IMR-90 (cell line): ENCODE measurements around the gene FBXL13. TPM values are rescaled to one million over a fixed set of nuclear protein-coding genes. Genes with fewer than 3 reads are reported as not detected.
A peak's percentile ranks its signal among the peaks of the same experiment; 100 is the strongest.

Source experiments
- ATAC-seq: fragments of 200-7000 bp; cut with Tn5 transposase; 2 replicates; pipeline ENCODE4 v1.9.1; 2020; ENCODE audit warnings: low read depth, mild to moderate bottlenecking, moderate library complexity
- BruUV-seq: library from RNA; stranded (reverse); fragments of 400-500 nt; replicated peaks from 2 replicates; lab custom pipeline; 2021; lab: Mats Ljungman, UMichigan
- CTCF ChIA-PET: fragments of 300-600 bp; formaldehyde crosslinking; extraction: SDS; loops from one replicate; lab custom pipeline; 2021; ENCODE audit warnings: antibody characterized with exemption; lab: Yijun Ruan, JAX
- POLR2A ChIA-PET: fragments of 300-600 bp; sonication (Branson Sonifier 250); formaldehyde crosslinking; loops from one replicate; lab custom pipeline; 2022; ENCODE audit warnings: antibody characterized with exemption; ENCODE audit not compliant: unreplicated experiment; lab: Charles Lee
- DNase-seq: peaks from one replicate; pipeline ENCODE4 v3.0.0; 2013
- H2AFZ ChIP-seq: replicated peaks from 2 replicates; pipeline ENCODE3; 2013; ENCODE audit warnings: low read length, mild to moderate bottlenecking; ENCODE audit not compliant: poor library complexity
- H2AK5ac ChIP-seq: 2 replicates; pipeline ENCODE4 v1.6.1; 2013; ENCODE audit warnings: low read depth, low read length, inconsistent platforms
- H2AK9ac ChIP-seq: replicated peaks from 2 replicates; pipeline ENCODE3; 2013; ENCODE audit warnings: mild to moderate bottlenecking, low read depth, low read length, moderate library complexity; ENCODE audit not compliant: poor library complexity
- H2BK120ac ChIP-seq: 2 replicates; pipeline ENCODE4 v1.6.1; 2013; ENCODE audit warnings: low read depth, low read length, inconsistent platforms
- H2BK15ac ChIP-seq: 3 replicates; pipeline ENCODE4 v1.6.1; 2013; ENCODE audit warnings: low read depth, low read length, inconsistent platforms
- H2BK20ac ChIP-seq: 2 replicates; pipeline ENCODE4 v1.6.1; 2013; ENCODE audit warnings: low read depth, mild to moderate bottlenecking, inconsistent platforms, low read length, moderate library complexity
- H2BK5ac ChIP-seq: 2 replicates; pipeline ENCODE4 v1.6.1; 2013; ENCODE audit warnings: mild to moderate bottlenecking, low read depth, low read length, inconsistent platforms; ENCODE audit not compliant: poor library complexity, severe bottlenecking
- H3K14ac ChIP-seq: replicated peaks from 2 replicates; pipeline ENCODE4 v1.6.1; 2013; ENCODE audit warnings: low read depth, low read length, inconsistent platforms
- H3K18ac ChIP-seq: 2 replicates; pipeline ENCODE4 v1.6.1; 2013; ENCODE audit warnings: low read depth, low read length, control low read depth
- H3K23ac ChIP-seq: 2 replicates; pipeline ENCODE4 v1.6.1; 2013; ENCODE audit warnings: low read depth, low read length, inconsistent platforms
- H3K27ac ChIP-seq: 2 replicates; pipeline ENCODE4 v1.5.1; 2013; ENCODE audit warnings: mild to moderate bottlenecking, control low read depth, low read length; ENCODE audit not compliant: insufficient read depth
- H3K27me3 ChIP-seq: 2 replicates; pipeline ENCODE4 v1.6.1; 2013; ENCODE audit warnings: low read length; ENCODE audit not compliant: control insufficient read depth, insufficient read depth
- H3K36me3 ChIP-seq: 2 replicates; pipeline ENCODE4 v1.6.1; 2013; ENCODE audit warnings: low read length, mixed read lengths; ENCODE audit not compliant: control insufficient read depth, insufficient read depth
- H3K4ac ChIP-seq: 2 replicates; pipeline ENCODE4 v1.6.1; 2013; ENCODE audit warnings: low read depth, low read length, inconsistent platforms
- H3K4me1 ChIP-seq: 2 replicates; pipeline ENCODE4 v1.6.1; 2013; ENCODE audit warnings: low read length, mixed read lengths; ENCODE audit not compliant: control insufficient read depth, insufficient read depth
- H3K4me2 ChIP-seq: 2 replicates; pipeline ENCODE4 v1.6.1; 2013; ENCODE audit warnings: low read depth, mild to moderate bottlenecking, control low read depth, low read length, moderate library complexity
- H3K4me3 ChIP-seq: 2 replicates; pipeline ENCODE4 v1.5.1; 2013; ENCODE audit warnings: low read depth, mild to moderate bottlenecking, control low read depth, low read length, moderate library complexity; ENCODE audit not compliant: insufficient read depth
- H3K56ac ChIP-seq: 2 replicates; pipeline ENCODE4 v1.6.1; 2013; ENCODE audit warnings: low read length, inconsistent platforms; ENCODE audit not compliant: insufficient read depth; ENCODE audit errors: extremely low read depth
- H3K79me1 ChIP-seq, 2 experiments: 2 replicates each; pipeline ENCODE4 v1.6.1; 2013; ENCODE audit warnings: low read length in 2 of 2, inconsistent platforms in 1 of 2, low read depth in 1 of 2
- H3K9ac ChIP-seq: 2 replicates; pipeline ENCODE4 v1.6.1; 2013; ENCODE audit warnings: low read depth, low read length, control low read depth
- H3K9me1 ChIP-seq: 2 replicates; pipeline ENCODE4 v1.6.1; 2013; ENCODE audit warnings: low read length, inconsistent platforms; ENCODE audit not compliant: insufficient read depth
- H3K9me3 ChIP-seq: 2 replicates; pipeline ENCODE4 v1.6.1; 2013; ENCODE audit warnings: low read length; ENCODE audit not compliant: control insufficient read depth, insufficient read depth
- H4K20me1 ChIP-seq: 2 replicates; pipeline ENCODE4 v1.6.1; 2013; ENCODE audit warnings: low read length, inconsistent platforms; ENCODE audit not compliant: insufficient read depth
- H4K5ac ChIP-seq: 2 replicates; pipeline ENCODE4 v1.6.1; 2013; ENCODE audit warnings: mild to moderate bottlenecking, low read depth, low read length, control low read depth
- H4K8ac ChIP-seq, 2 experiments: 2 replicates each; pipeline ENCODE4 v1.6.1; 2013; ENCODE audit warnings: low read depth in 2 of 2, low read length in 2 of 2, control low read depth in 1 of 2, inconsistent platforms in 1 of 2
- H4K91ac ChIP-seq: 2 replicates; pipeline ENCODE4 v1.6.1; 2013; ENCODE audit warnings: low read depth, low read length, inconsistent platforms; ENCODE audit not compliant: insufficient read depth
- CEBPB ChIP-seq: IDR thresholded peaks from 2 replicates; pipeline ENCODE4 v1.6.1; 2012; ENCODE audit warnings: low read depth, low read length, improper control_type of control experiment
- FOS ChIP-seq: fragments of 150-350 bp; IDR thresholded peaks from 2 replicates; pipeline ENCODE4 v1.6.1; 2016; ENCODE audit warnings: low read depth, low read length
- MAFK ChIP-seq: IDR thresholded peaks from 2 replicates; pipeline ENCODE4 v1.6.1; 2012; ENCODE audit warnings: low read depth, low read length, improper control_type of control experiment
- MAZ ChIP-seq: IDR thresholded peaks from 2 replicates; pipeline ENCODE4 v1.6.1; 2012; ENCODE audit warnings: low read depth, mild to moderate bottlenecking, low read length, improper control_type of control experiment, moderate library complexity, borderline replicate concordance
- MXI1 ChIP-seq: IDR thresholded peaks from 2 replicates; pipeline ENCODE4 v1.6.1; 2012; ENCODE audit warnings: low read depth, mild to moderate bottlenecking, low read length, moderate library complexity, borderline replicate concordance
- NFE2L2 ChIP-seq: fragments of 150-350 bp; IDR thresholded peaks from 2 replicates; pipeline ENCODE4 v1.6.1; 2016; ENCODE audit warnings: low read depth, mild to moderate bottlenecking, low read length
- POLR2A ChIP-seq: IDR thresholded peaks from 2 replicates; pipeline ENCODE4 v1.6.1; 2012; ENCODE audit warnings: mild to moderate bottlenecking, low read depth, low read length
- RAD21 ChIP-seq: IDR thresholded peaks from 2 replicates; pipeline ENCODE4 v1.6.1; 2012; ENCODE audit warnings: low read length, improper control_type of control experiment
- RCOR1 ChIP-seq: IDR thresholded peaks from 2 replicates; pipeline ENCODE4 v1.6.1; 2012; ENCODE audit warnings: mild to moderate bottlenecking, low read length, improper control_type of control experiment; ENCODE audit not compliant: insufficient replicate concordance
- USF2 ChIP-seq: fragments of 150-350 bp; IDR thresholded peaks from 2 replicates; pipeline ENCODE4 v1.6.1; 2017; ENCODE audit warnings: mild to moderate bottlenecking, antibody characterized with exemption, low read length, low read depth
- WGBS, 2 experiments: methylation state at CpG; one replicate each; pipeline versions ENCODE4 v1.1.5 to v1.1.7; 2013; ENCODE audit warnings: missing lambda C conversion rate in 2 of 2; ENCODE audit not compliant: insufficient read length in 1 of 2; ENCODE audit errors: extremely low coverage in 2 of 2; 5-methylcytosine and 5-hydroxymethylcytosine counted together
- dilution Hi-C: fragments of 300-500 bp; cut with HindIII; formaldehyde crosslinking; loops from one replicate; pipeline ENCODE4 v1.14.3; 2018; ENCODE audit warnings: low sequenced_read_pairs; ENCODE audit not compliant: unreplicated experiment
- in situ Hi-C: fragments of 300-500 bp; cut with MboI; formaldehyde crosslinking; loops from 3 replicates; pipeline ENCODE4 v1.14.3; 2019; ENCODE audit warnings: low sequenced_read_pairs, inconsistent platforms, mixed read lengths
- intact Hi-C: fragments of 100-400 bp; cut with micrococcal nuclease; formaldehyde crosslinking; loops from 2 replicates; pipeline ENCODE4 v1.10.0; 2022
- polyA plus RNA-seq, 3 experiments: library from polyadenylated mRNA; depleted of rRNA; stranded (reverse); fragments of >200 nt; gene quantifications; 2 replicates each; pipeline ENCODE4 v1.2.3, GENCODE V29; 2012; ENCODE audit warnings: low replicate concordance in 1 of 3
- total RNA-seq: library from RNA; depleted of rRNA; stranded (reverse); fragments of >200 nt; gene quantifications from 2 replicates; pipeline ENCODE4 v1.2.3, GENCODE V29; 2012
- TF ChIP-seq, protein P1 (sequence below): fragments of 150-350 bp; IDR thresholded peaks from 2 replicates; pipeline ENCODE4 v1.6.1; 2016; ENCODE audit warnings: low read depth, mild to moderate bottlenecking, low read length, moderate library complexity, borderline replicate concordance
- TF ChIP-seq, protein P2 (sequence below): conservative IDR thresholded peaks from 2 replicates; pipeline ENCODE4 v1.5.1; 2012; ENCODE audit warnings: mild to moderate bottlenecking, low read depth, low read length, improper control_type of control experiment

The FBXL13 gene
- total and polyA plus RNA-seq, 2 of the 4 experiments (the other 2 are of a cell fraction), result 0.24 to 0.36 TPM

DNA sequence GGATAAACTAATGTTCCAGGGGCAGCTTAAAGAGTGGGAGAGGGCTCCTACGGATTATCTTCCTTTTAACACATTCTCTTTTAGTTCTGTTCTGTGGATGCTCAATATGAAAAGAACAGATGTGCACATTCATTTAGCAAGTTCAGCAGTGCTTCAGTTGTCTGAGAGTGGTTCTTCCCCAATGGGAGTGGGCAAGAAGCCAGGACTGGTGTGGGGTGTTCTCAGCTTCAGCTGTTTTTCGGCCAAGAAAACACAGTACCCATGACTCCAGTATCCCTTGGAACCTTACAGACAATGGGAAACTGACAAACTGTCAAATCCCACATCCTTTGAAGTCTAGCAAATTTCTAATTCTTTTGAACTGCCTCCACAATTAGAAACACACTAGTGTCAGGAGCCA, 233.3 kb downstream of the FBXL13 start:
- no peak for ATAC-seq

More for the DNA sequence above, 233.3 kb downstream of the FBXL13 start:
- dilution Hi-C loops (no loop called here), intact Hi-C loops (no loop called here), in situ Hi-C loops (no loop called here)
- Histone ChIP-seq H3K18ac (peak overlapping the region; percentile 59), H2BK20ac (peak overlapping the region; percentile 31; the same call in 1 of the 2 replicates), H2AK5ac (0 out of 2 replicates have a peak overlapping the region, but pooled peaks have one; percentile 7), H3K9ac (no peak overlapping the region), H4K91ac (no peak overlapping the region), H3K14ac (peak overlapping the region; percentile 40; the same call in 1 of the 2 replicates), H3K56ac (no peak overlapping the region), H3K27ac (no peak overlapping the region), H2AK9ac (no peak overlapping the region), H2BK15ac (no peak overlapping the region), H4K8ac (peak overlapping the region in 1 of 2 experiments; percentile 9; a peak in 2 of 4 replicates), H3K9me3 (no peaks in the 10 kb centered on the region), H3K9me1 (no peaks in the 10 kb centered on the region), H2BK120ac (no peak overlapping the region), H2AFZ (no peak overlapping the region), H4K5ac (0 out of 2 replicates have a peak overlapping the region, but pooled peaks have one; percentile 51), H3K23ac (no peak overlapping the region), H3K4ac (no peak overlapping the region), H3K36me3 (no peaks in the 10 kb centered on the region), H3K79me1 (no peaks in the 10 kb centered on the region; a peak in 1 of 4 replicates), H3K4me1 (peaks cover 5% of the 10 kb centered on the region), H3K27me3 (no peaks in the 10 kb centered on the region), H3K4me3 (no peak overlapping the region), H3K4me2 (no peak overlapping the region), H4K20me1 (no peaks in the 10 kb centered on the region), H2BK5ac (no peak overlapping the region)
- ChIA-PET CTCF (interaction anchor here (0.6 to 0.7 kb wide), 2 partner anchors 14 to 234 kb away, joined by 3 read pairs; no protein-coding TSS in a partner anchor), POLR2A (no interaction called here)
- no TSS peak for BruUV-seq
- no peak for TF ChIP-seq FOS
- no peak for TF ChIP-seq RAD21
- no peak for TF ChIP-seq MAZ
- TF ChIP-seq, protein P1, sequence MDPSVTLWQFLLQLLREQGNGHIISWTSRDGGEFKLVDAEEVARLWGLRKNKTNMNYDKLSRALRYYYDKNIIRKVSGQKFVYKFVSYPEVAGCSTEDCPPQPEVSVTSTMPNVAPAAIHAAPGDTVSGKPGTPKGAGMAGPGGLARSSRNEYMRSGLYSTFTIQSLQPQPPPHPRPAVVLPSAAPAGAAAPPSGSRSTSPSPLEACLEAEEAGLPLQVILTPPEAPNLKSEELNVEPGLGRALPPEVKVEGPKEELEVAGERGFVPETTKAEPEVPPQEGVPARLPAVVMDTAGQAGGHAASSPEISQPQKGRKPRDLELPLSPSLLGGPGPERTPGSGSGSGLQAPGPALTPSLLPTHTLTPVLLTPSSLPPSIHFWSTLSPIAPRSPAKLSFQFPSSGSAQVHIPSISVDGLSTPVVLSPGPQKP, result no peak
- no peak for TF ChIP-seq USF2
- no peak for TF ChIP-seq MAFK
- TF ChIP-seq, protein P2, sequence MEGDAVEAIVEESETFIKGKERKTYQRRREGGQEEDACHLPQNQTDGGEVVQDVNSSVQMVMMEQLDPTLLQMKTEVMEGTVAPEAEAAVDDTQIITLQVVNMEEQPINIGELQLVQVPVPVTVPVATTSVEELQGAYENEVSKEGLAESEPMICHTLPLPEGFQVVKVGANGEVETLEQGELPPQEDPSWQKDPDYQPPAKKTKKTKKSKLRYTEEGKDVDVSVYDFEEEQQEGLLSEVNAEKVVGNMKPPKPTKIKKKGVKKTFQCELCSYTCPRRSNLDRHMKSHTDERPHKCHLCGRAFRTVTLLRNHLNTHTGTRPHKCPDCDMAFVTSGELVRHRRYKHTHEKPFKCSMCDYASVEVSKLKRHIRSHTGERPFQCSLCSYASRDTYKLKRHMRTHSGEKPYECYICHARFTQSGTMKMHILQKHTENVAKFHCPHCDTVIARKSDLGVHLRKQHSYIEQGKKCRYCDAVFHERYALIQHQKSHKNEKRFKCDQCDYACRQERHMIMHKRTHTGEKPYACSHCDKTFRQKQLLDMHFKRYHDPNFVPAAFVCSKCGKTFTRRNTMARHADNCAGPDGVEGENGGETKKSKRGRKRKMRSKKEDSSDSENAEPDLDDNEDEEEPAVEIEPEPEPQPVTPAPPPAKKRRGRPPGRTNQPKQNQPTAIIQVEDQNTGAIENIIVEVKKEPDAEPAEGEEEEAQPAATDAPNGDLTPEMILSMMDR, result no peak
- no peak for TF ChIP-seq POLR2A
- no peak for TF ChIP-seq MXI1
- TF ChIP-seq CEBPB, result no peak
- no peak for TF ChIP-seq NFE2L2
- TF ChIP-seq RCOR1, result no peak
- no CpG with 5 or more reads among the region's 2 CpGs for WGBS, 2 experiments
- no peak for DNase-seq
